GM12891 (cell line): ENCODE results near the gene B4GALT5.

Experiments
- PAX5 ChIP-seq: IDR thresholded peaks from 2 replicates; pipeline ENCODE4 v1.6.1; 2011; ENCODE audit warnings: low read length, moderate library complexity, mild to moderate bottlenecking; ENCODE audit not compliant: insufficient read depth, severe bottlenecking
- POLR2A ChIP-seq: IDR thresholded peaks from 2 replicates; pipeline ENCODE4 v1.6.1; 2011; ENCODE audit warnings: low read depth, low read length, control low read depth
- POLR2AphosphoS5 ChIP-seq: IDR thresholded peaks from 2 replicates; pipeline ENCODE4 v1.6.1; 2011; ENCODE audit warnings: low read depth, low read length, control low read depth
- SPI1 ChIP-seq: IDR thresholded peaks from 2 replicates; pipeline ENCODE4 v1.6.1; 2011; ENCODE audit warnings: low read depth, low read length, control low read depth
- TAF1 ChIP-seq: IDR thresholded peaks from 2 replicates; pipeline ENCODE4 v1.6.1; 2011; ENCODE audit warnings: low read depth, low read length, control low read depth

GRCh38 chr20:49612127-49612738 lies 101.4 kb downstream of the B4GALT5 start:
- TF ChIP-seq POLR2AphosphoS5, result no peak
- no peak for TF ChIP-seq POLR2A
- no peak for TF ChIP-seq TAF1
- no peak for TF ChIP-seq PAX5
- no peak for TF ChIP-seq SPI1
